ENCODE results near the gene MEIS3.
"Not testable (repeated sequence)": the region's sequence is repeated elsewhere in the genome, so short reads cannot be mapped to it uniquely, and the experiment has no call there.

Gene MEIS3

GRCh38 chr19:47391510-47392223, 27.7 kb downstream of the MEIS3 start:
- H3K79me2 ChIP-seq (ENCODE audit: control insufficient read depth, insufficient read depth, low read length), result no peaks in the 10 kb centered on the region
- no peaks in the 10 kb centered on the region for H3K4me1 ChIP-seq (ENCODE audit: control insufficient read depth, low read depth, low read length)
- H3K4me2 ChIP-seq (ENCODE audit: low read length), result no peak overlapping the region
- no peak overlapping the region for H3K9ac ChIP-seq (ENCODE audit: low read length)
- H3K79me1 ChIP-seq (ENCODE audit: low read length), result no peaks in the 10 kb centered on the region
- no peak overlapping the region for H2BK15ac ChIP-seq (replicated peaks; ENCODE audit: low read depth)
- peak overlapping the region; percentile 98 for H3K18ac ChIP-seq (ENCODE audit: low read length)
- peak; percentile 99 for DNase-seq
- no CpG with 5 or more reads among the region's 15 CpGs for WGBS (ENCODE audit: extremely low coverage, insufficient coverage, low lambda C conversion rate)
- H3K56ac ChIP-seq (ENCODE audit: low read length), result peak overlapping the region; percentile 34
- H2BK5ac ChIP-seq (ENCODE audit: low read length), result peak overlapping the region; percentile 93
- peak overlapping the region; percentile 85 for H3K27ac ChIP-seq (ENCODE audit: low read depth, low read length)
- no peak overlapping the region for H4K8ac ChIP-seq (ENCODE audit: low read depth, low read length)
- H3K36me3 ChIP-seq (ENCODE audit: control insufficient read depth, insufficient read depth, low read length), result no peaks in the 10 kb centered on the region
- peak overlapping the region; percentile 88 for H3K4ac ChIP-seq (ENCODE audit: low read depth, low read length)
- no peak overlapping the region for H3K23ac ChIP-seq (ENCODE audit: low read length)
- no peak overlapping the region for H3K4me3 ChIP-seq (ENCODE audit: low read length)
- H2BK120ac ChIP-seq (ENCODE audit: low read depth, low read length), result no peak overlapping the region
- H2AK5ac ChIP-seq (ENCODE audit: low read length), result no peak overlapping the region
- no peaks in the 10 kb centered on the region for H3K27me3 ChIP-seq (ENCODE audit: insufficient read depth, low read length, poor library complexity)
- H4K5ac ChIP-seq (ENCODE audit: low read length), result peak overlapping the region; percentile 87

GRCh38 chr19:47390533-47391488, 28.5 kb downstream of the MEIS3 start:
- Histone ChIP-seq H3K56ac (ENCODE audit: low read length) (peak overlapping the region; percentile 56), H4K8ac (ENCODE audit: low read depth, low read length) (no peak overlapping the region), H3K4ac (ENCODE audit: low read depth, low read length) (peak overlapping the region; percentile 71), H3K4me3 (ENCODE audit: low read length) (no peak overlapping the region), H3K27me3 (ENCODE audit: insufficient read depth, low read length, poor library complexity) (no peaks in the 10 kb centered on the region), H3K27ac (ENCODE audit: low read depth, low read length) (peak overlapping the region; percentile 77), H2BK120ac (ENCODE audit: low read depth, low read length) (no peak overlapping the region), H2BK15ac (replicated peaks; ENCODE audit: low read depth) (peak overlapping the region; percentile 66), H2BK5ac (ENCODE audit: low read length) (peak overlapping the region; percentile 38), H3K79me1 (ENCODE audit: low read length) (no peaks in the 10 kb centered on the region), H3K23ac (ENCODE audit: low read length) (no peak overlapping the region), H2AK5ac (ENCODE audit: low read length) (no peak overlapping the region), H3K36me3 (ENCODE audit: control insufficient read depth, insufficient read depth, low read length) (no peaks in the 10 kb centered on the region), H3K79me2 (ENCODE audit: control insufficient read depth, insufficient read depth, low read length) (no peaks in the 10 kb centered on the region), H3K4me1 (ENCODE audit: control insufficient read depth, low read depth, low read length) (no peaks in the 10 kb centered on the region), H3K9ac (ENCODE audit: low read length) (no peak overlapping the region), H3K4me2 (ENCODE audit: low read length) (no peak overlapping the region), H3K18ac (ENCODE audit: low read length) (peak overlapping the region; percentile 7), H4K5ac (ENCODE audit: low read length) (no peak overlapping the region)
- no peak for DNase-seq
- WGBS (ENCODE audit: extremely low coverage, insufficient coverage, low lambda C conversion rate), result no CpG with 5 or more reads among the region's 20 CpGs

- no CpG with 5 or more reads among the region's 9 CpGs for WGBS (ENCODE audit: extremely low coverage, insufficient coverage, low lambda C conversion rate)
- no peak overlapping the region for H4K8ac ChIP-seq (ENCODE audit: low read depth, low read length)
- no peak overlapping the region for H3K4ac ChIP-seq (ENCODE audit: low read depth, low read length)
- H3K79me2 ChIP-seq (ENCODE audit: control insufficient read depth, insufficient read depth, low read length), result no peaks in the 10 kb centered on the region
- no peak overlapping the region for H2AK5ac ChIP-seq (ENCODE audit: low read length)
- no peak overlapping the region for H3K9ac ChIP-seq (ENCODE audit: low read length)
- no peak overlapping the region for H2BK5ac ChIP-seq (ENCODE audit: low read length)
- peaks cover 2% of the 10 kb centered on the region for H3K4me1 ChIP-seq (ENCODE audit: control insufficient read depth, low read depth, low read length)
- no peak overlapping the region for H3K4me2 ChIP-seq (ENCODE audit: low read length)
- H3K4me3 ChIP-seq (ENCODE audit: low read length), result no peak overlapping the region
- H2BK120ac ChIP-seq (ENCODE audit: low read depth, low read length), result no peak overlapping the region
- no peak overlapping the region for H4K5ac ChIP-seq (ENCODE audit: low read length)
- no peaks in the 10 kb centered on the region for H3K79me1 ChIP-seq (ENCODE audit: low read length)
- no peaks in the 10 kb centered on the region for H3K27me3 ChIP-seq (ENCODE audit: insufficient read depth, low read length, poor library complexity)
- no peak overlapping the region for H2BK15ac ChIP-seq (replicated peaks; ENCODE audit: low read depth)
- DNase-seq, result no peak
- H3K18ac ChIP-seq (ENCODE audit: low read length), result no peak overlapping the region
- no peak overlapping the region for H3K27ac ChIP-seq (ENCODE audit: low read depth, low read length)
- no peaks in the 10 kb centered on the region for H3K36me3 ChIP-seq (ENCODE audit: control insufficient read depth, insufficient read depth, low read length)
- H3K56ac ChIP-seq (ENCODE audit: low read length), result peak overlapping the region; percentile 17
- H3K23ac ChIP-seq (ENCODE audit: low read length), result no peak overlapping the region
These were observed 30.2 kb downstream of the MEIS3 start for GRCh38 chr19:47389150-47389556.

GRCh38 chr19:47388721-47389120, 30.6 kb downstream of the MEIS3 start:
- not testable (repeated sequence) for H2BK15ac ChIP-seq (replicated peaks; ENCODE audit: low read depth); H3K9ac ChIP-seq (ENCODE audit: low read length); H3K56ac ChIP-seq (ENCODE audit: low read length); H4K8ac ChIP-seq (ENCODE audit: low read depth, low read length); H3K4me1 ChIP-seq (ENCODE audit: control insufficient read depth, low read depth, low read length); H2AK5ac ChIP-seq (ENCODE audit: low read length); H3K23ac ChIP-seq (ENCODE audit: low read length); H3K4me2 ChIP-seq (ENCODE audit: low read length); H3K4me3 ChIP-seq (ENCODE audit: low read length); H3K27me3 ChIP-seq (ENCODE audit: insufficient read depth, low read length, poor library complexity); H3K79me1 ChIP-seq (ENCODE audit: low read length); H3K18ac ChIP-seq (ENCODE audit: low read length); H2BK120ac ChIP-seq (ENCODE audit: low read depth, low read length); H3K4ac ChIP-seq (ENCODE audit: low read depth, low read length); H3K36me3 ChIP-seq (ENCODE audit: control insufficient read depth, insufficient read depth, low read length); H2BK5ac ChIP-seq (ENCODE audit: low read length); H3K27ac ChIP-seq (ENCODE audit: low read depth, low read length); H4K5ac ChIP-seq (ENCODE audit: low read length); H3K79me2 ChIP-seq (ENCODE audit: control insufficient read depth, insufficient read depth, low read length); DNase-seq
- no CpG with 5 or more reads among the region's 5 CpGs for WGBS (ENCODE audit: extremely low coverage, insufficient coverage, low lambda C conversion rate)

GRCh38 chr19:47387623-47388022, 31.7 kb downstream of the MEIS3 start:
- H2BK15ac ChIP-seq (replicated peaks; ENCODE audit: low read depth); H2BK5ac ChIP-seq (ENCODE audit: low read length); H3K4ac ChIP-seq (ENCODE audit: low read depth, low read length); H3K4me3 ChIP-seq (ENCODE audit: low read length); H3K9ac ChIP-seq (ENCODE audit: low read length); H3K27me3 ChIP-seq (ENCODE audit: insufficient read depth, low read length, poor library complexity); H2AK5ac ChIP-seq (ENCODE audit: low read length); H3K79me1 ChIP-seq (ENCODE audit: low read length); H3K56ac ChIP-seq (ENCODE audit: low read length); H2BK120ac ChIP-seq (ENCODE audit: low read depth, low read length); H3K4me2 ChIP-seq (ENCODE audit: low read length); H3K79me2 ChIP-seq (ENCODE audit: control insufficient read depth, insufficient read depth, low read length); H3K18ac ChIP-seq (ENCODE audit: low read length); H3K23ac ChIP-seq (ENCODE audit: low read length); H4K5ac ChIP-seq (ENCODE audit: low read length); DNase-seq; H3K4me1 ChIP-seq (ENCODE audit: control insufficient read depth, low read depth, low read length); H3K36me3 ChIP-seq (ENCODE audit: control insufficient read depth, insufficient read depth, low read length); H3K27ac ChIP-seq (ENCODE audit: low read depth, low read length); H4K8ac ChIP-seq (ENCODE audit: low read depth, low read length): not testable (repeated sequence)
- WGBS (ENCODE audit: extremely low coverage, insufficient coverage, low lambda C conversion rate), result no CpG with 5 or more reads among the region's 3 CpGs

All from mesendoderm (in vitro differentiated cells).